Liver (tissue), 9 donors: ENCODE results near the gene TMEM178B. TPM values are rescaled to one million over a fixed set of nuclear protein-coding genes. Genes with fewer than 3 reads are reported as not detected.

Experiments used
- DNase-seq: peaks from one replicate; pipeline ENCODE4 v3.0.0-alpha.2; 2017; ENCODE audit warnings: low spot score
- H3K27ac ChIP-seq, 2 donors: one replicate each; pipeline ENCODE4 v1.7.0; 2013; ENCODE audit warnings: inconsistent platforms in 2 of 2, low read length in 2 of 2, control low read depth in 1 of 2, low read depth in 1 of 2, mild to moderate bottlenecking in 1 of 2
- H3K27me3 ChIP-seq, 4 donors: one replicate each; pipeline versions ENCODE4 v1.6.1 to v1.7.0; 2013; ENCODE audit warnings: low read length in 3 of 4, inconsistent platforms in 1 of 4, mild to moderate bottlenecking in 1 of 4, moderate library complexity in 1 of 4; ENCODE audit not compliant: control insufficient read depth in 4 of 4, insufficient read depth in 4 of 4
- H3K36me3 ChIP-seq, 4 donors: one replicate each; pipeline versions ENCODE4 v1.6.1 to v1.7.0; 2013; ENCODE audit warnings: low read length in 3 of 4, mild to moderate bottlenecking in 3 of 4, low read depth in 1 of 4, moderate library complexity in 1 of 4; ENCODE audit not compliant: control insufficient read depth in 4 of 4, insufficient read depth in 3 of 4
- H3K4me1 ChIP-seq, 4 donors: one replicate each; pipeline versions ENCODE4 v1.6.1 to v1.7.0; 2013; ENCODE audit warnings: low read length in 3 of 4, mild to moderate bottlenecking in 3 of 4, moderate library complexity in 1 of 4; ENCODE audit not compliant: control insufficient read depth in 4 of 4, insufficient read depth in 4 of 4
- H3K4me3 ChIP-seq, 3 donors: one replicate each; pipeline versions ENCODE4 v1.6.1 to v1.7.0; 2013; ENCODE audit warnings: low read length in 3 of 3, control low read depth in 1 of 3, low read depth in 1 of 3, mild to moderate bottlenecking in 1 of 3
- H3K9ac ChIP-seq, 2 donors: one replicate each; pipeline ENCODE4 v1.7.0; 2013; ENCODE audit warnings: low read length in 2 of 2, mild to moderate bottlenecking in 2 of 2, moderate library complexity in 2 of 2, control low read depth in 1 of 2, low read depth in 1 of 2
- H3K9me3 ChIP-seq, 4 donors: one replicate each; pipeline versions ENCODE4 v1.6.1 to v1.7.0; 2013; ENCODE audit warnings: low read length in 3 of 4; ENCODE audit not compliant: control insufficient read depth in 4 of 4
- ATF3 ChIP-seq: IDR thresholded peaks from 2 replicates; pipeline ENCODE4 v1.6.1; 2016; ENCODE audit warnings: antibody characterized with exemption
- CTCF ChIP-seq: fragments of 150-350 bp; IDR thresholded peaks from 2 replicates; pipeline ENCODE4 v1.5.1; 2017; ENCODE audit warnings: improper control_type of control experiment, low read depth, low read length; ENCODE audit not compliant: missing input control
- EGR1 ChIP-seq, 2 donors: IDR thresholded peaks; 2 replicates each; pipeline ENCODE4 v1.6.1; 2016 to 2018; ENCODE audit warnings: antibody characterized with exemption in 2 of 2, low read depth in 2 of 2
- FOXA1 ChIP-seq: IDR thresholded peaks from 2 replicates; pipeline ENCODE4 v1.6.1; 2016; ENCODE audit warnings: antibody characterized with exemption
- FOXA2 ChIP-seq: IDR thresholded peaks from 2 replicates; pipeline ENCODE4 v1.6.1; 2016; ENCODE audit warnings: antibody characterized with exemption
- GABPA ChIP-seq, 2 donors: IDR thresholded peaks in 1 of 2; conservative IDR thresholded peaks in 1 of 2; 2 replicates each; pipeline ENCODE4 v1.6.1; 2016; ENCODE audit warnings: antibody characterized with exemption in 2 of 2, mild to moderate bottlenecking in 1 of 2, moderate library complexity in 1 of 2
- HNF4A ChIP-seq, 2 donors: conservative IDR thresholded peaks; 2 replicates each; pipeline ENCODE4 v1.6.1; 2016; ENCODE audit warnings: antibody characterized with exemption in 2 of 2, mild to moderate bottlenecking in 2 of 2
- HNF4G ChIP-seq: IDR thresholded peaks from 2 replicates; pipeline ENCODE4 v1.6.1; 2016; ENCODE audit warnings: antibody characterized with exemption
- JUND ChIP-seq, 2 donors: IDR thresholded peaks; 2 replicates each; pipeline ENCODE4 v1.6.1; 2016; ENCODE audit warnings: antibody characterized with exemption in 2 of 2
- MAX ChIP-seq: IDR thresholded peaks from 2 replicates; pipeline ENCODE4 v1.6.1; 2016; ENCODE audit warnings: antibody characterized with exemption
- NR2F2 ChIP-seq: IDR thresholded peaks from 2 replicates; pipeline ENCODE4 v1.6.1; 2016; ENCODE audit warnings: antibody characterized with exemption
- RAD21 ChIP-seq, 2 donors: IDR thresholded peaks; 2 replicates each; pipeline ENCODE4 v1.6.1; 2016; ENCODE audit warnings: antibody characterized with exemption in 2 of 2, mild to moderate bottlenecking in 2 of 2
- REST ChIP-seq: IDR thresholded peaks from 2 replicates; pipeline ENCODE4 v1.6.1; 2016; ENCODE audit warnings: antibody characterized with exemption, mild to moderate bottlenecking
- RXRA ChIP-seq, 2 donors: IDR thresholded peaks; 2 replicates each; pipeline ENCODE4 v1.6.1; 2017 to 2018; ENCODE audit warnings: antibody characterized with exemption in 2 of 2, mild to moderate bottlenecking in 1 of 2
- SP1 ChIP-seq: IDR thresholded peaks from 2 replicates; pipeline ENCODE4 v1.6.1; 2018; ENCODE audit warnings: antibody characterized with exemption, mild to moderate bottlenecking
- TAF1 ChIP-seq: conservative IDR thresholded peaks from 2 replicates; pipeline ENCODE4 v1.6.1; 2016; ENCODE audit warnings: antibody characterized with exemption, mild to moderate bottlenecking
- YY1 ChIP-seq: IDR thresholded peaks from 2 replicates; pipeline ENCODE4 v1.6.1; 2016; ENCODE audit warnings: antibody characterized with exemption, mild to moderate bottlenecking
- ZBTB33 ChIP-seq: IDR thresholded peaks from 2 replicates; pipeline ENCODE4 v1.6.1; 2016; ENCODE audit warnings: antibody characterized with exemption
- WGBS: extraction: QIAGEN DNeasy Blood & Tissue Kit; methylation state at CpG from one replicate; pipeline ENCODE4 v1.1.7; 2013; 5-methylcytosine and 5-hydroxymethylcytosine counted together
- polyA plus RNA-seq, 2 donors: library from polyadenylated mRNA; stranded (reverse) in 1 of 2; unstranded in 1 of 2; fragments of 200-250 nt in 1 of 2; fragments of >200 nt in 1 of 2; fragmentation: Nextera tagmentation in 1 of 2; extraction: Ambion mirVana in 1 of 2; gene quantifications; one replicate each; pipeline versions ENCODE4 v1.2.1 to v1.2.3, GENCODE V29; 2013 to 2015
- total RNA-seq, 2 donors: library from RNA; depleted of rRNA; stranded (reverse); fragments of >200 nt; gene quantifications; one replicate each; pipeline ENCODE4 v1.2.3, GENCODE V29; 2014
- donor health status: healthy.
- donor health status: healthy.
- donor health status: healthy.
- donor health status: healthy.
- donor health status: healthy.

The TMEM178B gene
- total and polyA plus RNA-seq, 4 donors, result under 0.01 to 0.02 (median under 0.01) TPM; not detected in 1

- Histone ChIP-seq H3K27ac (no peak overlapping the region), H3K36me3 (no peaks in the 10 kb centered on the region), H3K4me1 (no peaks in the 10 kb centered on the region), H3K27me3 (no peaks in the 10 kb centered on the region), H3K9me3 (peaks cover 0 to 3% (median 0%) of the 10 kb centered on the region in 4 donors), H3K9ac (no peak overlapping the region), H3K4me3 (no peak overlapping the region)
- 78% methylated on average over 2 of the region's 2 CpGs for WGBS
- TF ChIP-seq FOXA2 (no peak), FOXA1 (no peak), NR2F2 (no peak), CTCF (no peak), GABPA (IDR thresholded peaks at IDR 0.05 in 1 of 2, conservative IDR thresholded peaks at IDR 0.05 in 1 of 2) (no peak), JUND (IDR thresholded peaks at IDR 0.05) (no peak), HNF4A (conservative IDR thresholded peaks at IDR 0.05) (no peak), ATF3 (no peak), MAX (no peak), YY1 (no peak), SP1 (no peak), EGR1 (IDR thresholded peaks at IDR 0.05; ENCODE audit: low read depth in 2 of 2) (no peak), ZBTB33 (no peak), HNF4G (no peak), TAF1 (no peak), RAD21 (IDR thresholded peaks at IDR 0.05) (no peak)
- no peak for DNase-seq
Observed at GRCh38 chr7:141375442-141375841, 301.6 kb downstream of the TMEM178B start.

- H3K9ac ChIP-seq, result no peak overlapping the region
- TF ChIP-seq RXRA (IDR thresholded peaks at IDR 0.05), result no peak
- WGBS, result 85% methylated on average over 4 of the region's 4 CpGs
- no peak for DNase-seq
- no peaks in the 10 kb centered on the region for H3K27me3 ChIP-seq
- H3K27ac ChIP-seq, result no peak overlapping the region
- no peaks in the 10 kb centered on the region for H3K4me1 ChIP-seq
- H3K9me3 ChIP-seq, result peaks cover 0 to 3% (median 0%) of the 10 kb centered on the region in 4 donors
- no peaks in the 10 kb centered on the region for H3K36me3 ChIP-seq
- no peak overlapping the region for H3K4me3 ChIP-seq
Observed at GRCh38 chr7:141377906-141378305, 304.0 kb downstream of the TMEM178B start.

- no peak for DNase-seq
- Histone ChIP-seq H3K4me1 (no peaks in the 10 kb centered on the region), H3K9ac (no peak overlapping the region), H3K27ac (no peak overlapping the region), H3K9me3 (peaks cover 0 to 3% (median 0%) of the 10 kb centered on the region in 4 donors), H3K27me3 (no peaks in the 10 kb centered on the region), H3K36me3 (no peaks in the 10 kb centered on the region), H3K4me3 (no peak overlapping the region)
- 100% methylated on average over 2 of the region's 2 CpGs for WGBS
- TF ChIP-seq EGR1 (IDR thresholded peaks at IDR 0.05; ENCODE audit: low read depth in 2 of 2) (no peak), REST (no peak), GABPA (IDR thresholded peaks at IDR 0.05 in 1 of 2, conservative IDR thresholded peaks at IDR 0.05 in 1 of 2) (no peak), RAD21 (IDR thresholded peaks at IDR 0.05) (no peak), CTCF (no peak), FOXA2 (no peak), JUND (IDR thresholded peaks at IDR 0.05) (no peak), NR2F2 (no peak), YY1 (no peak), RXRA (IDR thresholded peaks at IDR 0.05) (no peak), ATF3 (no peak), HNF4G (no peak)
Observed at GRCh38 chr7:141378405-141378804, 304.5 kb downstream of the TMEM178B start.
